GM13977 (cell line): Measurements from ENCODE around the gene ALDH16A1.
A peak's percentile ranks its signal among the peaks of the same experiment; 100 is the strongest.

Experiments used
- DNase-seq: peaks from one replicate; pipeline ENCODE4 v3.0.0; 2012; ENCODE audit warnings: low spot score
- in situ Hi-C: fragments of 300-500 bp; cut with MboI; formaldehyde crosslinking; loops from one replicate; pipeline ENCODE4 v1.12.0; 2022; ENCODE audit warnings: low sequenced_read_pairs, low pct_unique_long_range_greater_than_20kb, mixed read lengths, inconsistent platforms; ENCODE audit not compliant: unreplicated experiment
- TF ChIP-seq, protein P1 (sequence below): IDR thresholded peaks from 2 replicates; pipeline ENCODE4 v1.5.1; 2012; ENCODE audit warnings: mild to moderate bottlenecking, control low read depth; ENCODE audit not compliant: insufficient read depth; ENCODE audit errors: extremely low read depth, missing control alignments

The ALDH16A1 gene

DNA sequence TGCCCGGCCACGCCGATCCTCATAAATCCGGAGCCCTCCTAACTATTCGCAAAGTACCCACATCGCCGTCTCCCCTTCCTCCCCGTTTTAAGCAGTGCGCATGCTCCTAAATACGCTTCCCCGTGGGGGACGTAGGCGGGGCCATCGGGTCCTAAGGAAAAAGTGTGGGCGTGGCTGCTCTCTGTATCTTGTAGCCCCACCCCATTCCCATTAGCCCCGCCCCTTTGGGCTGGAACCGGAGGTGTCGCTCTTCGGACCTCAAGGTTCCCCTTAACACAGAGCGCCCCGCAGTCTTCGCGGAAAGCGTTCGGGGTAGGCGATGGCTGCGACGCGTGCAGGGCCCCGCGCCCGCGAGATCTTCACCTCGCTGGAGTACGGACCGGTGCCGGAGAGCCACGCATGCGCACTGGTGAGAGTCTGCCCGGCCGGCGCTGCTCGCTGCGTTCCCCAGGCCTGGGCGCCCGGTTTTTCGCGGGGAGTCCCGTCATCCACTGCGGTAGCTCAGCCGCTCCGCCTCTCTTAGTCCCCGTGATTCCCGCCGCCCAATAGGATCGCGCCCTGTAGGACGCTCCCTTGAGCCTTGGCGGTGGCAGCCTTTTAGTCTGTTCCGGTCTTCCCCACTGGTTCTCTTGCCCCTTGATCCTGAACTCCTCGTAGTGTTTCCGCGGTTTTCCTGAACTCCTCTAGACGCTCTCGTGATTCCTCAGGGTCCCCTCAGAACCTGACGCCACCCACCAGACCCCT, at the start of gene ALDH16A1:
Gene ALDH16A1, plus strand, starts transcription at position 213 of the 744 bp plus-strand sequence. Its CDS starts 107 bp downstream, at position 320.
- peak; percentile 96 for DNase-seq
- in situ Hi-C loops, result no loop called here
- TF ChIP-seq, protein P1, sequence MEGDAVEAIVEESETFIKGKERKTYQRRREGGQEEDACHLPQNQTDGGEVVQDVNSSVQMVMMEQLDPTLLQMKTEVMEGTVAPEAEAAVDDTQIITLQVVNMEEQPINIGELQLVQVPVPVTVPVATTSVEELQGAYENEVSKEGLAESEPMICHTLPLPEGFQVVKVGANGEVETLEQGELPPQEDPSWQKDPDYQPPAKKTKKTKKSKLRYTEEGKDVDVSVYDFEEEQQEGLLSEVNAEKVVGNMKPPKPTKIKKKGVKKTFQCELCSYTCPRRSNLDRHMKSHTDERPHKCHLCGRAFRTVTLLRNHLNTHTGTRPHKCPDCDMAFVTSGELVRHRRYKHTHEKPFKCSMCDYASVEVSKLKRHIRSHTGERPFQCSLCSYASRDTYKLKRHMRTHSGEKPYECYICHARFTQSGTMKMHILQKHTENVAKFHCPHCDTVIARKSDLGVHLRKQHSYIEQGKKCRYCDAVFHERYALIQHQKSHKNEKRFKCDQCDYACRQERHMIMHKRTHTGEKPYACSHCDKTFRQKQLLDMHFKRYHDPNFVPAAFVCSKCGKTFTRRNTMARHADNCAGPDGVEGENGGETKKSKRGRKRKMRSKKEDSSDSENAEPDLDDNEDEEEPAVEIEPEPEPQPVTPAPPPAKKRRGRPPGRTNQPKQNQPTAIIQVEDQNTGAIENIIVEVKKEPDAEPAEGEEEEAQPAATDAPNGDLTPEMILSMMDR, result no peak

DNA sequence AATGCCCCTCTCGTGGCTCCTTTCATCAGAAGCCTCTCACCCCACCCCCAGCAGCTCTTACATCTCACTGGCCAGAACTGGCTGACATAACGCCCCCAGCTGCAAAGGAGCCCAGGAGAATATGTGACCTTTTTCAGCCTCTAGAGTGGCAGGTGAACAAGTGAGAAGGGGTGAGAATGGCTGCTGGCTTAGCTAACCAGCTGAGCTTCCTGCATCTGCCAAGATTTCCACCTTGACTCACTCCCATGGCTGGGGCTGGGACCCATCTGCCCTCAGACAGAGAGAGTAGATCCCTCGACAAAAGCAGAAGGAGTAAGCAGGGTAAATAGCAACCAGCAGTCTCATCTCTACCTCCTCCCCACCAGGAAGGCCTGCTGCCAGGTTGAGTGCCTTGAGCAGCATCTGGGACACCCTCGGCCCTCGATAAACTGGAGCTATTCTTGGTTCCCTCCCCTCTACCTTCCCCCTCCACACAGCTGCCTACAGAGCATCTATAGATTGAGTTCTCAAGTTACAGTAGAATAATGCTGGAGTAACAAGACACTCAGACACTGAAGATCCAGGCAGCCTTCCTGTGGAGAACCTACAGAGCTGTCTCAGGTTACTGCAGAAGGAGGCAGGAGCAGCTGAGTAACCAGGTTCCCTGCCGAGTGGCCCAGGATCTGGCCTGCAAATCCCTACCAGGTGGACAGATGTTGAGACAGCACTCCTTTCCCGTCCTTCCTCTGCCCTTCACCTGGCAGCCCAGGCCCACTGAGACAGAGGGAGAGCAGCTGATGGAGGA, 49.4 kb upstream of the ALDH16A1 start:
- TF ChIP-seq, protein P1, result no peak
- in situ Hi-C loops, result no loop called here
- DNase-seq, result no peak

DNA sequence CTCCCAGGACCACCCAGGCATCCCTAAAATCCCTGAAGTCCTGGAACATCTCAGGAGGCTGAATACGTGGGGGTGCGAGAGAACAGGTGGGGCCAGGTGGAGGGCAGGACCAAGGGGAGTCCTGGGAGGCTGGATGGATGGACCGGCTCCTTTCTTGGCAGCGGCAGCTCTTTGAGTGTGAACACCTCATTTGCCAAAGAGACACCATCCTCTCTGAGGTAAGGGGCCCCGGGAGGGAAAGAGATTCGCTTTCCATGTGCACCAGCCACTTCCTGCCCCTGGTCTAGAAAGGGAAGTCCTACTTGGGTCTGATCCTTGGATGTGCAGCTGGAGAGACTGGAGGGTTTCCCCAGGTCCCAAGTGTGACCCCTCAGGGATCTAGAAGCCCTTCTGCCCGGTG, 45.9 kb upstream of the ALDH16A1 start:
- no peak for DNase-seq
- TF ChIP-seq, protein P1, result no peak
- in situ Hi-C loops, result no loop called here

DNA sequence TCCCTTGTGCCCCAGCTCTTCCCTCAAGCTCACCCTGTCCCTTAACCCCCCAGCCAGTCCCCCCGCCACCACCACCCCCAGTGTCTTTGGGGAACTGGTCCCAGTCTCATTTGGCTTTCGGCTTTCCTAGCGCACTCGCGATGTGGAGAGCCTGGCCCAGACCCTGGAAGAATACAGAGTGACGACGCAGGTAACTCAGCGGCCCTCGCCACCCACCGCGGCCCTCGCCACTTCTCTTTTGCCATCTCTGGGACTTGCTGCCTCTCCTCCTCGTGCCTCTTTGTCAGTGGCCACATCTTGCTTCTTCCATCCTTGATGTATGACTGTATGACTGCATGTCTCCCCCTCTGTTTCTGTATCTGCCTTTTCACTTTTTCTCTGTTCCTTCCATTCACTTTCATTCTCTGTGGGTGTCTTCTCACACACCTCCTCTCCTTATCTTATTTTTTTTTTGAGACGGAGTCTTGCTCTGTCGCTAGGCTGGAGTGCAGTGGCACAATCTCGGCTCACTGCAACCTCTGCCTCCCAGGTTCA, 45.5 kb upstream of the ALDH16A1 start:
- in situ Hi-C loops, result no loop called here
- TF ChIP-seq, protein P1, result no peak
- DNase-seq, result no peak

DNA sequence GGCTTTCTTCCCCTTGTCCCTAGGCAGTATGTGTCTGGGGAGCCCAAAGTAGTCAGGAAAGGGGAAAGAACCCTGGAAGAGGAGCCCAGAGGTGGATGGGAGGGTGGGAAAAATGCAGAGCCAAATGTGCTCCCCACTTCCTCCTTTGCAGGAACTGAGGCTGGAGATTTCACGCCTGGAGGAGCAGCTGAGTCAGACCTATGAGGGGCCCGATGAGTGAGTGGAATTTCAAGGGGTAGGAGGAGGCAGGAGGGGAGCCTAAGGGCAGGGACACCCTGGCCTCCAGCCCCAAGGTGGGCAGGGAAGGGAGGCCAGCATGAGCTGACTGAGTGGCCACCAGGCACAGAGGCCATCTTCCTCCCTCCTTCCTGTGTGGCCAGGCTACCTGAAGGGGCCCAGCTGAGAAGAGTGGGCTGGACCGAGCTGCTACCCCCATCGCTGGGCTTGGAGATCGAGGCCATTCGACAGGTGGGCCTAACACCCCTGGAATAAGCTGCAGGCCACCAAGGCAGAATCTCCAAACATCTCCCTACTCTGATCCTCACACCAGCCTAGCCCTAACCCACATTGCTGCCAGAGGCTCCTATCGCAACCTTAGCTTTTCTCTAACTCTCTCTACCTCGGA, 44.1 kb upstream of the ALDH16A1 start:
- DNase-seq, result no peak
- in situ Hi-C loops, result no loop called here
- TF ChIP-seq, protein P1, result no peak

DNA sequence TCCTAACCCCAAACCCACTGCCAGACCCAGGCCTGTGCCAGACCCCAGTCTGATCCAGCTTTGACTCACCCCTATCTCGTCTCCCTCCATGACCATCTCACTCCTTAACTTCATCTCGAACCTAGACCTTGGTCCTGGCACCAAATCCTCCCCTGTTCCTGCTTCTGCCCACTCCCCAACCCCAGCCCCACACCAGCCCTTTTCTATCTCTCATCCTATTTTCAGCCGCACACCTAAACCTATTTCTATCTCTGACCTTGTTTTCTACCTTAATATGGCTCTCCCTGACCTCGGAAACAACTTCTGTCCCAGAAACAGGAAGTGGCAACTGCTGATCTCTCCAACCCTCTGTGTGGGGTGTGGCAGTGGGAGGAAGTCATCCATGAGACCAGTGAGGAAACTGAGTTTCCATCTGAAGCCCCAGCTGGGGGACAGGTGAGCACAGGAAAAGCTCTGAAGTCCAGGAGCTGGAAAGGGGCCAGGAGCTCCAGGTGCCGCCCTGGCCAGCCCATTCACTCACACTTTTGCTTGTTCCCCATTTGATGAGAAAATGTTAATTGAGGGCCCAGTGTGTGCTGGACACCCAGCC, 43.5 kb upstream of the ALDH16A1 start:
- no peak for DNase-seq
- TF ChIP-seq, protein P1, result no peak
- in situ Hi-C loops, result no loop called here
